ENCODE measurements around the gene NCAPD2.

DNA sequence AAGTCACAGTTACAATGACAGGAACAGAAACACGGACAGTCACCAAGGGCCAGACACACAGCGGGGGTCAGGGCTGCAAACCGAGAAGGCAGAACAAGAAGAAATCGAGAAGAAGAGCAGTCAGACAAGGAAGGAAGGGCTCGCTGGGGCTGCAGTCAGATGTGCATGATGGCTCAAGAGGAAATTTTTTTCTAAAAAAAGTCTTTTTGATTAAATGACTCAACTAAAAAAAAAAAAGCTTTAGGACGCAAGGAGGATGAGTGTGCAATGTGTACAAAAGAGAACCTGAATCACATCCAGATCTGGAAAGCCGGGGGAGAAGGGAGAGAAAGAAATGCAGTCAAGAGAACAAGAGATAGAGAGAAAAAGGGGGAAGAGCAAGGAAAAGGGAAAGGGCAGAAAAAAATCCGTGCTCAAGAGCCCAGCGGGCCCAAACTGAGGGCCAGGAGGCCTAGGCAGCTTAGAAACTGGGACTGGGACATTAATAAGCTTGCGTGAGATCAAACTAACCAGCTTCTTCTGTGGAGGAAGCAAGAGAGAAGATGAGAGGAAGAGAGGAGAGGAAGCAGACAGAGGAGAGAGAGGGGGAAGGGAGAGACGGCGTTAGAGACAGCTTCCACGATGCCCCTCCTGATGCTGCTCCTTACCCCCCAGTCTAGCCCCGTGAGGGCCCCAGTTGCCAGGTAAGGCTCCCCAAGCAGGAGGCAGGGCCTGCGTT, 55.2 kb downstream of the NCAPD2 start:
- TF ChIP-seq, protein P1, sequence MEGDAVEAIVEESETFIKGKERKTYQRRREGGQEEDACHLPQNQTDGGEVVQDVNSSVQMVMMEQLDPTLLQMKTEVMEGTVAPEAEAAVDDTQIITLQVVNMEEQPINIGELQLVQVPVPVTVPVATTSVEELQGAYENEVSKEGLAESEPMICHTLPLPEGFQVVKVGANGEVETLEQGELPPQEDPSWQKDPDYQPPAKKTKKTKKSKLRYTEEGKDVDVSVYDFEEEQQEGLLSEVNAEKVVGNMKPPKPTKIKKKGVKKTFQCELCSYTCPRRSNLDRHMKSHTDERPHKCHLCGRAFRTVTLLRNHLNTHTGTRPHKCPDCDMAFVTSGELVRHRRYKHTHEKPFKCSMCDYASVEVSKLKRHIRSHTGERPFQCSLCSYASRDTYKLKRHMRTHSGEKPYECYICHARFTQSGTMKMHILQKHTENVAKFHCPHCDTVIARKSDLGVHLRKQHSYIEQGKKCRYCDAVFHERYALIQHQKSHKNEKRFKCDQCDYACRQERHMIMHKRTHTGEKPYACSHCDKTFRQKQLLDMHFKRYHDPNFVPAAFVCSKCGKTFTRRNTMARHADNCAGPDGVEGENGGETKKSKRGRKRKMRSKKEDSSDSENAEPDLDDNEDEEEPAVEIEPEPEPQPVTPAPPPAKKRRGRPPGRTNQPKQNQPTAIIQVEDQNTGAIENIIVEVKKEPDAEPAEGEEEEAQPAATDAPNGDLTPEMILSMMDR (IDR thresholded peaks at IDR 0.05): no peak
- no peak for TF ChIP-seq POLR2A (IDR thresholded peaks at IDR 0.05)
